Measurements from ENCODE around the gene GAS7. TPM values are rescaled to one million over a fixed set of nuclear protein-coding genes. Genes with fewer than 3 reads are reported as not detected.

Gene GAS7
- total RNA-seq, 1 donor from 2014 or later = 78.0 TPM

- no peak overlapping the region for H3K4me3 ChIP-seq
- no peak for TF ChIP-seq CTCF (IDR thresholded peaks at IDR 0.05)
- H3K27ac ChIP-seq = no peak overlapping the region
- no peaks in the 10 kb centered on the region for H3K4me1 ChIP-seq
- H3K27me3 ChIP-seq = no peaks in the 10 kb centered on the region
- H3K9me3 ChIP-seq = no peaks in the 10 kb centered on the region
- H3K36me3 ChIP-seq = no peaks in the 10 kb centered on the region
- no peak for DNase-seq (ENCODE audit: low spot score in 2 of 2)
- intact Hi-C loops (cut with DNase I) = no loop called here
These were observed 35.6 kb upstream of the GAS7 start for GRCh38 chr17:10234033-10234432.

- Histone ChIP-seq H3K4me3 (no peak overlapping the region), H3K27ac (no peak overlapping the region), H3K4me1 (no peaks in the 10 kb centered on the region), H3K36me3 (no peaks in the 10 kb centered on the region), H3K27me3 (no peaks in the 10 kb centered on the region), H3K9me3 (no peaks in the 10 kb centered on the region)
- no peak for TF ChIP-seq CTCF (IDR thresholded peaks at IDR 0.05)
- no peak for DNase-seq (ENCODE audit: low spot score in 2 of 2)
- intact Hi-C loops (cut with DNase I) = no loop called here
These were observed 34.8 kb upstream of the GAS7 start for GRCh38 chr17:10233161-10233560.

GRCh38 chr17:10229181-10229580 lies 30.8 kb upstream of the GAS7 start:
- Histone ChIP-seq H3K27ac (no peak overlapping the region), H3K27me3 (no peaks in the 10 kb centered on the region), H3K4me1 (no peaks in the 10 kb centered on the region), H3K9me3 (no peaks in the 10 kb centered on the region), H3K4me3 (no peak overlapping the region), H3K36me3 (no peaks in the 10 kb centered on the region)
- no peak for TF ChIP-seq CTCF (IDR thresholded peaks at IDR 0.05)
- DNase-seq (ENCODE audit: low spot score in 2 of 2) = peak in 1 of 2 donors; percentile 22
- intact Hi-C loops (cut with DNase I) = no loop called here

- DNase-seq (ENCODE audit: low spot score in 2 of 2) = peak in 1 of 2 donors; percentile 65
- Histone ChIP-seq H3K27me3 (no peaks in the 10 kb centered on the region), H3K9me3 (no peaks in the 10 kb centered on the region), H3K36me3 (no peaks in the 10 kb centered on the region), H3K27ac (no peak overlapping the region), H3K4me1 (no peaks in the 10 kb centered on the region), H3K4me3 (no peak overlapping the region)
- TF ChIP-seq CTCF (IDR thresholded peaks at IDR 0.05) = peak in 2 of 3 experiments; percentile 44 to 45
- intact Hi-C loops (cut with DNase I) = no loop called here
These were observed 28.7 kb upstream of the GAS7 start for GRCh38 chr17:10226930-10227695.

GRCh38 chr17:10224582-10225195 lies 26.3 kb upstream of the GAS7 start:
- intact Hi-C loops (cut with DNase I) = no loop called here
- no peaks in the 10 kb centered on the region for H3K9me3 ChIP-seq
- no peak for TF ChIP-seq CTCF (IDR thresholded peaks at IDR 0.05)
- DNase-seq (ENCODE audit: low spot score in 2 of 2) = peak in 1 of 2 donors; percentile 51
- no peak overlapping the region for H3K4me3 ChIP-seq
- no peaks in the 10 kb centered on the region for H3K27me3 ChIP-seq
- H3K4me1 ChIP-seq = no peaks in the 10 kb centered on the region
- H3K36me3 ChIP-seq = no peaks in the 10 kb centered on the region
- H3K27ac ChIP-seq = no peak overlapping the region

Measured in ascending aorta (tissue), 2 donors.